Measurements from ENCODE around the gene TSPAN3.

The TSPAN3 gene

DNA sequence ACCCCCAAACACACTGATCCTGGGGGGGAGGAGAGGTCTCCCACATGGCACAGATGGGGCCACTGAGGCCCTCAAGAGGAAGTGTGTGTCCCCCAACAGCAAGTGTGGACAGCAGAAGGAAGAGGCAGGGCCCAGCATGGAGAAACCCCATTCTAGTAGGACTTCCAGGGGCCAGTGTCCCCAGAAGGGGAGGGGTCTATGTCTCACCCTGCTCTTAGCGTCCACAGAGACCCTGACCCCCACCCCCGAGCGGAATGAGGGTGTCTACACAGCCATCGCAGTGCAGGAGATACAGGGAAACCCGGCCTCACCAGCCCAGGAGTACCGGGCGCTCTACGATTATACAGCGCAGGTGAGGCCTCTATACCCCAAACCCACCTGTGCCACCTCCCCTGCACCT is 35.3 kb downstream of the TSPAN3 start:
- no peak for TF ChIP-seq CTCF (conservative IDR thresholded peaks at IDR 0.05; ENCODE audit: low read depth, low read length)
- no peak for DNase-seq (ENCODE audit: low read depth)
- H3K4me3 ChIP-seq (ENCODE audit: low read depth, low read length) = no peak overlapping the region

DNA sequence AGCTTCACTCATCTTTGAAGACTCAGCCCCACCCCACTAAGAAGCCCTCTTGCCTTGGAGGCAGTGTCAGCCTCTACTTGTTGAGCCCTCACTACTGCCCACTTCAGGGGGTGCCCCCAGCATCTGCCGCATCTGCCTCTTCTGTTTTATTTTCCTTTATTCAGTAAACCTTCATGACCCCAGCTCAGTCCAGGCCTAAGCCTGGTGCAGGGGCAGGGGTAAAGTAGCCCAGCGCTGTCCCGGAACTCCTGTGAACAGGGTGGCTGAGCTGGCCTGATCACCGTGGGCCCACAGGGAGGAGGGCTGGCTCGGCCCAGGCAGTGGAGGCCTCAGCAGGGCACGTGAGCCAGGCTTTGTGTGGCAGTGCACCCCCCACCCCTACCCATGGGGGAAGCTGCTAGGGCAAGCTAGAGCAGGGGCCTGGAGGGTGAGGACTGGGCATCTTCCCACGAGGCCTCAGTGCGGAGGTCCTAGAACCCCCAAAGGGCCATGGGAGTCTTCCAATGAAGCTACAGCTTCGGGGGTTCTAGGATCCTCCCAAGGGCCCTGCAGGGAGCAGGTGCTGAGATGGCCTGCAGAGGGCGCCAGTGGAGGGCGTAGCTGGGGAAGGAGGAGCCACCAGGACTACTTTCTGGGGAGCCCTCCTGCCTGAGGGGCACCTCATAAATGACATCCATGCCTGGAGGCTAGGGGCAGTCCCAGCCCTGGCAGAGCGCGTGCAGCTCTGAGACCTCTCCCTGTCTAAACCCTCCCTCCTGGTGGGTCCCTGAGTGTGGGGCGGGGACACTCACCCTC is 36.0 kb downstream of the TSPAN3 start:
- TF ChIP-seq CTCF (conservative IDR thresholded peaks at IDR 0.05; ENCODE audit: low read depth, low read length) = peak; percentile 81
- no peak overlapping the region for H3K4me3 ChIP-seq (ENCODE audit: low read depth, low read length)
- peak; percentile 39 for DNase-seq (ENCODE audit: low read depth)

DNA sequence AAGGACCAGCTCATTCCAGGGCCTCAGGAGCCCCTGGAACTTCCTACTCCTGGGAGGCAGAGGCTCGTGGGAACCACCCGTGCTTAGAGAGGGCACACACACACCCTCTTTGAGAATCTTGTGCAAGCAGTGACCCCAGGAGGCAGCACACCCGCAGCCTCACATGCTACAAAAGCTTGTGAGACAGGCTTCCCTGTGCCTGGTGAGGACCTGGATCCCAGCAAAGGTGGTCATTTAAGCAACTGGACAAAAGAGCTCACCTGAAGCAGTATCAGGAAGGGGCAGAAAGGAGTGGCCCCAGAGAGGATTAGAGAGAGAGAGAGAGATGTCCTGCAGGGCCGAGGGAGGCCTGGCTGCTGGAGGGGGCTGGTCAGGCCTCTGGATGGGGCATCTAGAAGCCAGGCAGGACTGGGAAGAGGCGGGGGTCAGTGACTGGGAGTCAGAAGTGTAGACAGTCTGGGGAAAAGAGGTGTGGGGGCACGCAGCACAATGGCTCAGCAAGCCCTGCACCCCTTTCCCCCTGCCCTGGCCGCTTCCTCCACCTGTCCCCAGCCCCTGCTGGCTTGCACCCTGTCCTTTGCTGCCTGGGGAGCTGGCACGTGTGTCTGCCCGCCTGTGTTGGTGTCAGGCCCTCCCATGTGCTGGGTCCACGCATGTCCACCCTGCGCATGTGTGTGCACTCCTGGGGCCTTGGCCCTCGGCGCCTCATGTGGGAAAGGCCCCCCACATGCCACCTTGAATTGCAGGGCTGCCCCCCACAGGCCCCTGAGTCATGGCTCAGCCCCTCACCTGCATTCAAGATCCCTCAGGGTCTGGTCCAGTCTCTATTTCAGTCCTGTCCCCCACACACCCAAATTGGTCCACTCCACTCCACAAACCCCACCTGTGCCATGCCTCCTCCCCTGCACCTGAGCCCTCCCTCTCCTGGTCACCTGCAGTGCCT is 36.9 kb downstream of the TSPAN3 start:
- H3K4me3 ChIP-seq (ENCODE audit: low read depth, low read length) = no peak overlapping the region
- no peak for TF ChIP-seq CTCF (conservative IDR thresholded peaks at IDR 0.05; ENCODE audit: low read depth, low read length)
- peak; percentile 57 for DNase-seq (ENCODE audit: low read depth)

DNA sequence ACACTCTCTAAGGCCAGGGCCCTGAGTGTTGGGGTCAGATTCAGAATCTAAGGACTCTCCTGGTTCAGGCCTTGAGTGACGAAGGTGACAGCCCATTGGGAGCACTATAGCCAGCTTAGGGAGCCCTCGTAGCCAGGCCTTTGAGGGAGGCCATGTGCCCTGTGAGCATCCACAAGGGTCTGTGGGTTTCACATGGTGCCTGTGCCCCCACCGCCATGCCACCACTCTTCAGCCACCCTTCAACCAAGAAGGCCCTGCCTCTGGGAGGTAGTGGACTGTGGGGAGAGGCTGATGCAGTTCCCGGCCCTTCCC is 37.5 kb downstream of the TSPAN3 start:
- no peak overlapping the region for H3K4me3 ChIP-seq (ENCODE audit: low read depth, low read length)
- DNase-seq (ENCODE audit: low read depth) = no peak
- TF ChIP-seq CTCF (conservative IDR thresholded peaks at IDR 0.05; ENCODE audit: low read depth, low read length) = no peak

- no peak overlapping the region for H3K4me3 ChIP-seq (ENCODE audit: low read depth, low read length)
- DNase-seq (ENCODE audit: low read depth) = no peak
- no peak for TF ChIP-seq CTCF (conservative IDR thresholded peaks at IDR 0.05; ENCODE audit: low read depth, low read length)
Observed at GRCh38 chr15:77032647-77033416, 38.1 kb downstream of the TSPAN3 start.

DNA sequence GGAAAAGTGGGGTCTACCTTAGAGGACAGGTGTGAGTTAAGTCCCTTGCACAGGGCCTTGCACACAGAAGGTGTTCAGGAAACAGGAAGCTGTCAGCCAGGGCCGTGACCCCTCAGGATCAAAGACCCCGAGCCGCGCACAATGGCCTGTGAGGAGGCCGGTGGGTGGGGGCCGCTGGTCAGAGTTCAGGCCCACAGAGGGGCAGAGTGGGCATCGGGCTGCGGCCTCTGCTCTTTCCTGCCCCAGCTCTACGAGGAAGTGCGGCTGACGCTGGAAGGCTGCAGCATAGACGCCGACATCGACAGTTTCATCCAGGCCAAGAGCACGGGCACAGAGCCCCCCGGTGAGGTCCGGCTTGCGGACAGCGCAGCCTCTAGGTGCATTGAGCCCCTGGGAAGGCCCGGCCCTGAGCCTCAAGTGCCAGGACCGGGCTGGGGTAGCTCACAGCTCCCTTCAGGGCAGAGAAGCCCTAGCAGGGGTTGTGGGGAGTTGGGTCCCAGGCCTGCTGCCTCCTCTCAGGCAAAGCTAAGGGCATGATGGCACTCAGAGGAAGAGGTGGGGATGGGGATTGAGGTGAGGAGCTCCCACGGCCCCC is 38.8 kb downstream of the TSPAN3 start:
- no peak for DNase-seq (ENCODE audit: low read depth)
- H3K4me3 ChIP-seq (ENCODE audit: low read depth, low read length) = no peak overlapping the region
- no peak for TF ChIP-seq CTCF (conservative IDR thresholded peaks at IDR 0.05; ENCODE audit: low read depth, low read length)

Measured in choroid plexus epithelial cell (primary cell).